K562 (cell line): ENCODE data around the gene LGALS3. TPM values are rescaled to one million over a fixed set of nuclear protein-coding genes. Genes with fewer than 3 reads are reported as not detected.

Source experiments
- ASH1L ChIP-seq: fragments of 450-650 bp; IDR thresholded peaks from 2 replicates; pipeline ENCODE4 v1.6.1; 2018; ENCODE audit warnings: borderline replicate concordance, mild to moderate bottlenecking, low read depth; ENCODE audit not compliant: partially characterized antibody
- CBX3 ChIP-seq, 2 experiments: IDR thresholded peaks; 1 replicate in 1 of 2; 2 replicates in 1 of 2; pipeline ENCODE4 v1.6.1; 2012; ENCODE audit warnings: inconsistent platforms in 2 of 2, low read length in 2 of 2, borderline replicate concordance in 1 of 2, control low read depth in 1 of 2
- EGR1 ChIP-seq: fragments of 450-650 bp; conservative IDR thresholded peaks from 2 replicates; pipeline ENCODE4 v1.6.1; 2017; ENCODE audit warnings: mild to moderate bottlenecking
- ETV6 ChIP-seq, 3 experiments: fragments of 150-350 bp in 1 of 3; sonication (generic) in 1 of 3; formaldehyde crosslinking in 1 of 3; IDR thresholded peaks; 2 replicates each; pipeline versions ENCODE4 v1.6.1 to v1.8.0; 2014 to 2022; ENCODE audit warnings: borderline replicate concordance in 2 of 3, low read depth in 2 of 3, antibody characterized with exemption in 1 of 3, low read length in 1 of 3, mild to moderate bottlenecking in 1 of 3, missing genetic modification reagents in 1 of 3
- HDAC2 ChIP-seq: fragments of 450-650 bp; IDR thresholded peaks from 2 replicates; pipeline ENCODE4 v1.6.1; 2016; ENCODE audit warnings: mild to moderate bottlenecking
- NCOA4 ChIP-seq: fragments of 450-650 bp; IDR thresholded peaks from 2 replicates; pipeline ENCODE4 v1.6.1; 2018; ENCODE audit warnings: mild to moderate bottlenecking; ENCODE audit not compliant: partially characterized antibody
- NRF1 ChIP-seq, 2 experiments: fragments of 450-650 bp; IDR thresholded peaks in 1 of 2; conservative IDR thresholded peaks in 1 of 2; 2 replicates each; pipeline ENCODE4 v1.6.1; 2014; ENCODE audit warnings: mild to moderate bottlenecking in 2 of 2
- PHF8 ChIP-seq: fragments of 200-600 bp; sonication (generic); IDR thresholded peaks from 2 replicates; pipeline ENCODE4 v1.6.1; 2012; ENCODE audit warnings: mixed run types, mild to moderate bottlenecking, inconsistent platforms, low read length, moderate library complexity, borderline replicate concordance
- PML ChIP-seq: IDR thresholded peaks from 2 replicates; pipeline ENCODE4 v1.6.1; 2012; ENCODE audit warnings: low read length, inconsistent platforms
- RBBP5 ChIP-seq: fragments of 200-600 bp; sonication (generic); IDR thresholded peaks from 2 replicates; pipeline ENCODE4 v1.6.1; 2012; ENCODE audit warnings: borderline replicate concordance, mild to moderate bottlenecking, low read length, control low read depth, inconsistent platforms; ENCODE audit not compliant: insufficient read depth, poor library complexity, severe bottlenecking
- SIX5 ChIP-seq, 2 experiments: IDR thresholded peaks; 2 replicates each; pipeline ENCODE4 v1.6.1; 2011; ENCODE audit warnings: low read length in 2 of 2, borderline replicate concordance in 1 of 2, low read depth in 1 of 2, mild to moderate bottlenecking in 1 of 2, moderate library complexity in 1 of 2; ENCODE audit not compliant: insufficient read depth in 1 of 2
- TEAD1 ChIP-seq, 2 experiments: fragments of 450-650 bp in 1 of 2; sonication (generic) in 1 of 2; formaldehyde crosslinking; IDR thresholded peaks; 2 replicates each; pipeline versions ENCODE4 v1.4.0 to v1.8.0; 2020 to 2022; ENCODE audit warnings: mild to moderate bottlenecking in 2 of 2, missing genetic modification reagents in 1 of 2
- ZBTB7A ChIP-seq: IDR thresholded peaks from 2 replicates; pipeline ENCODE4 v1.6.1; 2011; ENCODE audit warnings: low read depth, mild to moderate bottlenecking, low read length, moderate library complexity, borderline replicate concordance; ENCODE audit not compliant: control insufficient read depth
- ZFX ChIP-seq: sonication (generic); formaldehyde crosslinking; IDR thresholded peaks from 2 replicates; pipeline ENCODE4 v1.8.0; 2022; ENCODE audit warnings: mild to moderate bottlenecking, missing genetic modification reagents, moderate library complexity
- polyA plus RNA-seq, 8 experiments: library from polyadenylated mRNA; depleted of rRNA in 4 of 8; stranded (reverse) in 5 of 8; unstranded in 3 of 8; fragments of >200 nt; fragmentation: Nextera tagmentation in 2 of 8; fragmentation: Illumina TruSeq in 1 of 8; extraction: Ambion mirVana in 2 of 8; extraction: Trizol in 1 of 8; gene quantifications; 2 replicates each; pipeline versions ENCODE4 v1.2.1 to v1.2.3, GENCODE V29; 2011 to 2014; ENCODE audit warnings: inconsistent platforms in 1 of 8, missing spikeins in 1 of 8
- total RNA-seq, 7 experiments: library from RNA; depleted of rRNA in 6 of 7; stranded (reverse); fragments of >200 nt in 6 of 7; fragmentation: Illumina TruSeq in 2 of 7; extraction: Trizol in 2 of 7; gene quantifications; 2 replicates each; pipeline versions ENCODE4 v1.2.1 to v1.2.3, GENCODE V29; 2011 to 2021; ENCODE audit warnings: low replicate concordance in 1 of 7
- TF ChIP-seq, protein P1 (sequence below): fragments of 450-650 bp; IDR thresholded peaks from 2 replicates; pipeline ENCODE4 v1.6.1; 2016; ENCODE audit warnings: mild to moderate bottlenecking
- TF ChIP-seq, protein P2 (sequence below): sonication (generic); formaldehyde crosslinking; IDR thresholded peaks from 2 replicates; pipeline ENCODE4 v1.8.1; 2023; ENCODE audit warnings: mild to moderate bottlenecking, missing genetic modification reagents
- TF ChIP-seq, protein P3 (sequence below): sonication (generic); formaldehyde crosslinking; IDR thresholded peaks from 2 replicates; pipeline ENCODE4 v1.8.0; 2022; ENCODE audit warnings: missing genetic modification reagents, mild to moderate bottlenecking, moderate library complexity, borderline replicate concordance
- TF ChIP-seq, protein P4 (sequence below): fragments of 450-650 bp; formaldehyde crosslinking; IDR thresholded peaks from 2 replicates; pipeline ENCODE4 v1.4.0; 2022; ENCODE audit warnings: mild to moderate bottlenecking, moderate library complexity

Gene LGALS3
- total and polyA plus RNA-seq, 9 of the 15 experiments (the other 6 are each of a cell fraction or from before 2014, with no cell fraction given): 0.04 to 1.9 (median 1.1) TPM

DNA sequence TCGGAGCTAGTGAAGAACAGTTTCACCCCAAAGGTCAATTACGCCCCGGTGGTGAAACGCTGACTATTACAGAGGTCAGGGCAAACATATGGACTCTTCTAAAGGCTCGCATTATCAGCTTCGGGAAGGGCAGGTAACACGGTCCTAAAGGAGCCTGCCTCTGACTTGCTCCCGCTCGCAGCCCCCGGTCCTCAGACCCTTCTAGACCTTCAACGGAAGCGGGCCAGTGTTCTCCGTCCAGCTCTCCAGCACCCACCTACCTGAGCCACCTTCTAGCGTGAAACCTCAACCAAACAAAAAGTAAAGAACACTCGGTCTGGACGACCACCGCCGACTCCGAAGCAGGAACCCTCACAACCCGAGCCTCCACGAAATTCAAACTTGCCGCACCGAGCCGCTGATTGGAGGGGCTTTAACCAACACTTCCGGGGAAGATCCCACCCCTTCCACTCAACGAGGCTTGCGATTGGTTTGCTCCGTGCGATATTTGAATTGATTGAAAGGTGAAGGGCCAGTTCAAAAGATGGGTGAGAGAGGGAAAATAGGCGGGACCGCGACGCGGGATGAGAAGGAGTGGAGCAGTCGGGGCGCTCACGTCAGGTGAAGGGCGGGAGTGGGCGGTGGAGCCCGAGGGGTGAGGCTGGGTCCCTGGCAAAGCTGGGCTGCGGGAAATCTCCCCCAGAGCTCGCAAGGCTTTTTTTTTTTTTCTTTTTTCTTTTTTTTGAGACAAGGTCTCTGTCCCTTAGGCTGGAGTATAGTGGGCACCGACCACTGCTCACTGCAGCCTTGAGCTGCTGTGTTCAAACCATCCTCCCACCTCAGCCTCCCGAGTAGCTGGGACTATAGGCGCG, 62.4 kb downstream of the LGALS3 start, which contains the start of gene DLGAP5 (continued):
- no peak for TF ChIP-seq SIX5 (IDR thresholded peaks at IDR 0.05; ENCODE audit: borderline replicate concordance in 1 of 2, insufficient read depth in 1 of 2, low read depth in 1 of 2, low read length in 2 of 2)
- TF ChIP-seq ETV6 (IDR thresholded peaks at IDR 0.05; ENCODE audit: borderline replicate concordance in 1 of 2, low read depth in 2 of 2, low read length in 1 of 2): no peak
- no peak for TF ChIP-seq ETV6 (CRISPR knock-in tag; IDR thresholded peaks at IDR 0.05; ENCODE audit: borderline replicate concordance)
- TF ChIP-seq PHF8: peak; percentile 77; the same call in 1 of the 2 replicates
- TF ChIP-seq ZFX (CRISPR knock-in tag): 0 out of 2 replicates have a peak, but pooled peaks have one; percentile 20
- TF ChIP-seq, protein P1, sequence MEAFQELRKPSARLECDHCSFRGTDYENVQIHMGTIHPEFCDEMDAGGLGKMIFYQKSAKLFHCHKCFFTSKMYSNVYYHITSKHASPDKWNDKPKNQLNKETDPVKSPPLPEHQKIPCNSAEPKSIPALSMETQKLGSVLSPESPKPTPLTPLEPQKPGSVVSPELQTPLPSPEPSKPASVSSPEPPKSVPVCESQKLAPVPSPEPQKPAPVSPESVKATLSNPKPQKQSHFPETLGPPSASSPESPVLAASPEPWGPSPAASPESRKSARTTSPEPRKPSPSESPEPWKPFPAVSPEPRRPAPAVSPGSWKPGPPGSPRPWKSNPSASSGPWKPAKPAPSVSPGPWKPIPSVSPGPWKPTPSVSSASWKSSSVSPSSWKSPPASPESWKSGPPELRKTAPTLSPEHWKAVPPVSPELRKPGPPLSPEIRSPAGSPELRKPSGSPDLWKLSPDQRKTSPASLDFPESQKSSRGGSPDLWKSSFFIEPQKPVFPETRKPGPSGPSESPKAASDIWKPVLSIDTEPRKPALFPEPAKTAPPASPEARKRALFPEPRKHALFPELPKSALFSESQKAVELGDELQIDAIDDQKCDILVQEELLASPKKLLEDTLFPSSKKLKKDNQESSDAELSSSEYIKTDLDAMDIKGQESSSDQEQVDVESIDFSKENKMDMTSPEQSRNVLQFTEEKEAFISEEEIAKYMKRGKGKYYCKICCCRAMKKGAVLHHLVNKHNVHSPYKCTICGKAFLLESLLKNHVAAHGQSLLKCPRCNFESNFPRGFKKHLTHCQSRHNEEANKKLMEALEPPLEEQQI: 0 out of 2 replicates have a peak, but pooled peaks have one; percentile 25
- TF ChIP-seq HDAC2: peak; percentile 58; the same call in 1 of the 2 replicates
- TF ChIP-seq, protein P2, sequence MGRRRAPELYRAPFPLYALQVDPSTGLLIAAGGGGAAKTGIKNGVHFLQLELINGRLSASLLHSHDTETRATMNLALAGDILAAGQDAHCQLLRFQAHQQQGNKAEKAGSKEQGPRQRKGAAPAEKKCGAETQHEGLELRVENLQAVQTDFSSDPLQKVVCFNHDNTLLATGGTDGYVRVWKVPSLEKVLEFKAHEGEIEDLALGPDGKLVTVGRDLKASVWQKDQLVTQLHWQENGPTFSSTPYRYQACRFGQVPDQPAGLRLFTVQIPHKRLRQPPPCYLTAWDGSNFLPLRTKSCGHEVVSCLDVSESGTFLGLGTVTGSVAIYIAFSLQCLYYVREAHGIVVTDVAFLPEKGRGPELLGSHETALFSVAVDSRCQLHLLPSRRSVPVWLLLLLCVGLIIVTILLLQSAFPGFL (CRISPR knock-in tag): no peak
- TF ChIP-seq, protein P3, sequence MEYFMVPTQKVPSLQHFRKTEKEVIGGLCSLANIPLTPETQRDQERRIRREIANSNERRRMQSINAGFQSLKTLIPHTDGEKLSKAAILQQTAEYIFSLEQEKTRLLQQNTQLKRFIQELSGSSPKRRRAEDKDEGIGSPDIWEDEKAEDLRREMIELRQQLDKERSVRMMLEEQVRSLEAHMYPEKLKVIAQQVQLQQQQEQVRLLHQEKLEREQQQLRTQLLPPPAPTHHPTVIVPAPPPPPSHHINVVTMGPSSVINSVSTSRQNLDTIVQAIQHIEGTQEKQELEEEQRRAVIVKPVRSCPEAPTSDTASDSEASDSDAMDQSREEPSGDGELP (CRISPR knock-in tag): peak; percentile 50; the same call in 1 of the 2 replicates
- TF ChIP-seq ZBTB7A: peak; percentile 27; the same call in 1 of the 2 replicates
- TF ChIP-seq PML: no peak
- peak; percentile 89 for TF ChIP-seq EGR1
- TF ChIP-seq TEAD1 (CRISPR knock-in tag; IDR thresholded peaks at IDR 0.05): peak in 1 of 2 experiments; percentile 41; a peak in 1 of 4 replicates
- TF ChIP-seq NRF1 (conservative IDR thresholded peaks at IDR 0.05 in 1 of 2, IDR thresholded peaks at IDR 0.05 in 1 of 2): peak; percentile 52 to 64
- TF ChIP-seq, protein P4, sequence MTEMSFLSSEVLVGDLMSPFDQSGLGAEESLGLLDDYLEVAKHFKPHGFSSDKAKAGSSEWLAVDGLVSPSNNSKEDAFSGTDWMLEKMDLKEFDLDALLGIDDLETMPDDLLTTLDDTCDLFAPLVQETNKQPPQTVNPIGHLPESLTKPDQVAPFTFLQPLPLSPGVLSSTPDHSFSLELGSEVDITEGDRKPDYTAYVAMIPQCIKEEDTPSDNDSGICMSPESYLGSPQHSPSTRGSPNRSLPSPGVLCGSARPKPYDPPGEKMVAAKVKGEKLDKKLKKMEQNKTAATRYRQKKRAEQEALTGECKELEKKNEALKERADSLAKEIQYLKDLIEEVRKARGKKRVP (CRISPR knock-in tag): no peak
- TF ChIP-seq NCOA4: no peak
- 0 out of 3 replicates have a peak, but pooled peaks of 1 of the 2 experiments have one; percentile 23 for TF ChIP-seq CBX3 (IDR thresholded peaks at IDR 0.05; ENCODE audit: borderline replicate concordance in 1 of 2, low read length in 2 of 2)
- peak; percentile 48 for TF ChIP-seq RBBP5
- peak; percentile 74 for TF ChIP-seq ASH1L
